Loucy (cell line): ENCODE measurements around the gene BCO1.

Experiments used
- H2AFZ ChIP-seq: fragments of 200-600 bp; sonication (generic); 2 replicates; pipeline ENCODE4 v1.6.0; 2016; ENCODE audit warnings: antibody characterized with exemption, mild to moderate bottlenecking, low read length, moderate library complexity
- H3F3A ChIP-seq: fragments of 200-600 bp; 2 replicates; pipeline ENCODE4 v1.6.0; 2016; ENCODE audit warnings: antibody characterized with exemption, low read depth, mild to moderate bottlenecking
- H3K27me3 ChIP-seq: fragments of 200-600 bp; sonication (generic); 2 replicates; pipeline ENCODE4 v1.6.1; 2014; ENCODE audit warnings: low read length, mild to moderate bottlenecking; ENCODE audit not compliant: insufficient read depth, poor library complexity, severe bottlenecking
- H3K36me3 ChIP-seq: fragments of 200-600 bp; sonication (generic); 2 replicates; pipeline ENCODE4 v1.6.1; 2016; ENCODE audit warnings: low read length; ENCODE audit not compliant: insufficient read depth
- H3K4me1 ChIP-seq: fragments of 200-600 bp; sonication (generic); 2 replicates; pipeline ENCODE4 v1.5.1; 2014; ENCODE audit warnings: low read length, mild to moderate bottlenecking; ENCODE audit not compliant: insufficient read depth, poor library complexity, severe bottlenecking
- H3K4me2 ChIP-seq: fragments of 200-600 bp; sonication (generic); 2 replicates; pipeline ENCODE4 v1.6.0; 2014; ENCODE audit warnings: antibody characterized with exemption, low read length, low read depth, mild to moderate bottlenecking; ENCODE audit not compliant: poor library complexity, severe bottlenecking
- H3K4me3 ChIP-seq: fragments of 200-600 bp; sonication (generic); 2 replicates; pipeline ENCODE4 v1.5.1; 2014; ENCODE audit warnings: low read length, mild to moderate bottlenecking, mixed read lengths; ENCODE audit not compliant: poor library complexity, severe bottlenecking
- H3K79me2 ChIP-seq: fragments of 200-600 bp; sonication (generic); 2 replicates; pipeline ENCODE4 v1.6.1; 2014; ENCODE audit warnings: low read length; ENCODE audit not compliant: insufficient read depth
- H3K9ac ChIP-seq: fragments of 200-600 bp; sonication (generic); 2 replicates; pipeline ENCODE4 v1.6.0; 2014; ENCODE audit warnings: mild to moderate bottlenecking, low read depth, low read length, moderate library complexity; ENCODE audit not compliant: poor library complexity, severe bottlenecking
- H3K9me2 ChIP-seq: fragments of 200-600 bp; sonication (generic); replicated peaks from 2 replicates; pipeline ENCODE4 v1.6.1; 2016; ENCODE audit warnings: low read depth, low read length, mixed read lengths
- H3K9me3 ChIP-seq: fragments of 200-600 bp; sonication (generic); 2 replicates; pipeline ENCODE4 v1.6.1; 2014; ENCODE audit warnings: mild to moderate bottlenecking, antibody characterized with exemption, low read length, low read depth; ENCODE audit not compliant: insufficient read depth
- H4K20me1 ChIP-seq: fragments of 200-600 bp; sonication (generic); 2 replicates; pipeline ENCODE4 v1.6.0; 2014; ENCODE audit warnings: antibody characterized with exemption, low read length, mild to moderate bottlenecking; ENCODE audit not compliant: insufficient read depth, poor library complexity, severe bottlenecking
- CTCF ChIP-seq: fragments of 200-600 bp; sonication (generic); conservative IDR thresholded peaks from 2 replicates; pipeline ENCODE4 v1.5.1; 2014; ENCODE audit warnings: mild to moderate bottlenecking, antibody characterized with exemption, low read length
- EZH2phosphoT487 ChIP-seq: fragments of 200-600 bp; IDR thresholded peaks from 2 replicates; pipeline ENCODE4 v1.6.1; 2018; ENCODE audit warnings: antibody characterized with exemption, mild to moderate bottlenecking, moderate library complexity, borderline replicate concordance

Gene BCO1

GRCh38 chr16:81241706-81242105 lies 3.2 kb downstream of the BCO1 start:
- Histone ChIP-seq H3K4me1 (no peaks in the 10 kb centered on the region), H3K27me3 (no peaks in the 10 kb centered on the region), H3K9ac (no peak overlapping the region), H3K9me2 (no peaks in the 10 kb centered on the region), H2AFZ (no peak overlapping the region), H3K9me3 (no peaks in the 10 kb centered on the region), H3K79me2 (no peaks in the 10 kb centered on the region), H3F3A (no peaks in the 10 kb centered on the region), H3K36me3 (no peaks in the 10 kb centered on the region), H3K4me3 (no peak overlapping the region), H4K20me1 (no peaks in the 10 kb centered on the region), H3K4me2 (no peak overlapping the region)
- TF ChIP-seq CTCF (no peak), EZH2phosphoT487 (no peak)

- H3K27me3 ChIP-seq: no peaks in the 10 kb centered on the region
- TF ChIP-seq CTCF (no peak), EZH2phosphoT487 (no peak)
- no peaks in the 10 kb centered on the region for H3K9me3 ChIP-seq
- H3K4me1 ChIP-seq: no peaks in the 10 kb centered on the region
- H3K79me2 ChIP-seq: no peaks in the 10 kb centered on the region
- H2AFZ ChIP-seq: no peak overlapping the region
- H3F3A ChIP-seq: no peaks in the 10 kb centered on the region
- no peaks in the 10 kb centered on the region for H3K9me2 ChIP-seq
- H3K9ac ChIP-seq: no peak overlapping the region
- no peak overlapping the region for H3K4me2 ChIP-seq
- H3K36me3 ChIP-seq: no peaks in the 10 kb centered on the region
- no peak overlapping the region for H3K4me3 ChIP-seq
- no peaks in the 10 kb centered on the region for H4K20me1 ChIP-seq
Measured at GRCh38 chr16:81242977-81243618, 4.6 kb downstream of the BCO1 start.

GRCh38 chr16:81243942-81244341 lies 5.5 kb downstream of the BCO1 start:
- Histone ChIP-seq H3K79me2 (no peaks in the 10 kb centered on the region), H3K27me3 (no peaks in the 10 kb centered on the region), H3K4me3 (no peak overlapping the region)

More at GRCh38 chr16:81243942-81244341, 5.5 kb downstream of the BCO1 start:
- Histone ChIP-seq H2AFZ (no peak overlapping the region), H3F3A (no peaks in the 10 kb centered on the region), H3K36me3 (no peaks in the 10 kb centered on the region), H3K4me2 (no peak overlapping the region), H3K4me1 (no peaks in the 10 kb centered on the region), H3K9me2 (no peaks in the 10 kb centered on the region), H3K9me3 (no peaks in the 10 kb centered on the region), H3K9ac (no peak overlapping the region), H4K20me1 (no peaks in the 10 kb centered on the region)
- TF ChIP-seq CTCF (no peak), EZH2phosphoT487 (no peak)
